NCI-H1092 (cell line): ENCODE results near the gene MRTFB.
A peak's percentile ranks its signal among the peaks of the same experiment; 100 is the strongest.
"Not testable (repeated sequence)": the region's sequence is repeated elsewhere in the genome, so short reads cannot be mapped to it uniquely, and the experiment has no call there.

Experiments
- DNase-seq: peaks from one replicate; lab custom pipeline; 2025; lab: John Stamatoyannopoulos, UW

Gene MRTFB

DNA sequence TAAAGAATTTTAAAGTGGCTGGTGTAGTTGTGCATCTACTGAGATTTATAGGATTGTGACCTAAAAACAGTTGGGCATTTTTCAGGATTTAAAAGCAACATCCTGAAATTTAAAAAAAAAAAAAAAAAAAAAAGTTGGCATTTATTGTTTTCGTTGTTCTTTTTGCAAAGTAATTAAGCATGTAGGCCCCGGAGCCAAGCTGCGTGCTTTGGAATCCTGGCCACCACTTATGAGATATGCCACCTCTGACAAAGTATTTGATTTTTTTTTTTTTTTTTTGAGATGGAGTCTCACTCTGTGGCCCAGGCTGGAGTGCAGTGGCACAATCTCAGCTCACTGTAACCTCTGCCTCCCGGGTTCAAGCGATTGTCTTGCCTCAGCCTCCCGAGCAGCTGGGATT, 112.8 kb downstream of the MRTFB start:
- not testable (repeated sequence) for DNase-seq

DNA sequence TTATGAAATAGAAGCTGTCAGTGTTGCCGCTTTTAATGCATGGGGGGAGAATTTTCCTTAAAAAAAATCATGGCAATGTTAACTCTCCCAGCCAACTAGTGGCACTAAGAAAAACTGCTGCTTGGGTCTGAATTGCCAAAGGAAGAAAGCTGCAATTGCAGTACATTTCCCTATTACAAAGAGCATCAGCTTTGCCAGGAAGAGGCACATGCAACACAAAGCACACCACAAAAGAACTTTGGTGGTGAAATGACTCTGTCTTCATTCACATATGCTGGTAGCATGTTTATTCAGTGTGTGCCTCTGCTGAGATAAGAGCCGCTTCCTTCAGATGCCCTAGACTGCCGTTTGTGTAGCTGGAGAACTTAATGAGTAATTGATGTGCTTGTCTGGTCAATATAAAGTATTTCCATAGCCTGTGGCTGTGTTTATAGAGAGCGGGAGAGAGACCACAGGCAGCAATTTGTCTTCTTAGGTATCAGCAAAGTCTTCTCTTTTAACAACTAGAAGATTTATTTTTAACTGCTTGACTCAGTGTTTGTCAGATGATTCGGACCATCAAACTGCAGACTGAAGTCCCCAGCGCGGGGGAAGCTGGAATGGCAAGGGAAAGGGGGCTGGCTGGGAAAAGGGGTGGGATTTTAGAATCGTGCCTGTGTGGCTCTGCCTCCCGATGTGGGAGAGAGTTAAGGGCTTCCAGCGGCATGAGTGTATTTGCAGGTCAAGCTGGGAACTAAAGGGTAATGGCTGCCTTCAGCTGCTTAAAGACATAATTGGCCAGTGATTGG, 115.1 kb downstream of the MRTFB start:
- peak; percentile 25 for DNase-seq

DNA sequence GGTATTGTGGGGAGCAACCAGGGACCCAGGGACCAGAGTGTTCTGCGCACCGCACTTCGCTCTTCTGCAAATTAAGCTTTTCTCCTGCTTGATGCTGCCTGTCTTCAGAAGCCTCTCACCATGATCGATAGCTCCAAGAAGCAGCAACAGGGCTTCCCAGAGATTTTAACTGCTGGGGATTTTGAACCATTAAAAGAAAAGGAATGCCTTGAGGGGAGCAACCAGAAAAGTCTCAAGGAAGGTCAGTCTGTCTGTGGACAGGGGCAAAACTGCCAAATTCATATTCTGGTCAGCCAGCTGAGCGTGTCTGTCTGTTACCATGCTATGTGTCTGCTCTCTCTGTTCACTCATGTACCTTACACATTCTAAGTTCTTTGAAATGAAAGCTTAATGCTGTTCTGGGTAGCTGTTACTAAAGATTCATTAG, 115.7 kb downstream of the MRTFB start:
- no peak for DNase-seq

DNA sequence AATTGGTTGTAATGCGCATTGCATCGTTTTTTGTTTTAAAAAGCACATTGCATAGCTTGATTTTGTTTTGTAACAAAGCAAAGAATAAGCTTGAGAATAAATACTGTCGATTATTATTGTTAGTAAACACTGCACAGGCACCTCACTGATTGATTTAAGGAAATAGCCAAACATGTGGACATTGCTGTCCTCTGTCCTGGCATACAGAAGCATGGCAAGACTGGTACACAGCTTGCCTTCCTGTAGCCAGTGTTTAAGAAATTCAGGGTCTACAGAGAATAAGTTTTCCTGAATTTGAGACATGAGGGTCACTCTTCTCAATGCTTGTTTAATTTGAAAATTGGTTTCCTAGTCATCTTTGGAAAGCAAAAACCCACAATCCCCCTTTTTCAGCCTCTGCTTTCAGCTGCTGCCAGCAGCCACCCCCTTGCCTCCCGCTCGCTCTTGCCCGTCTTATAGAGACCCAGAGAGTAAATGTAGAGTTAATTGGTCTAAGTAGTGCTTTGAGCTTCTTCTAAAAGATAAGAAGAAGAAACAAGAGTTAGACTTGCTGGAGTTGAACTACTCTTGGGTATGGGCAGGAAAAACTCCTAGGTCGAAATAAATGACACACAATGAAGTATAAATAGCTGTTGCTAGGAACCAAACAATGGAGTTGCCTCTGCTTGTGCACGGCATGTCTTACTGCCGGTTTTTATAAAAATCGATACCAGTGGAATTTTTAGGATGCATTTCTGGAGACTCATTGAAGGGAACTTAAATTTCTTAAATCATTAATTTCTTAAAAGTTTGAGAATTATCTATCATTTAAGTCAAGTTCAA, 116.6 kb downstream of the MRTFB start:
- no peak for DNase-seq

DNA sequence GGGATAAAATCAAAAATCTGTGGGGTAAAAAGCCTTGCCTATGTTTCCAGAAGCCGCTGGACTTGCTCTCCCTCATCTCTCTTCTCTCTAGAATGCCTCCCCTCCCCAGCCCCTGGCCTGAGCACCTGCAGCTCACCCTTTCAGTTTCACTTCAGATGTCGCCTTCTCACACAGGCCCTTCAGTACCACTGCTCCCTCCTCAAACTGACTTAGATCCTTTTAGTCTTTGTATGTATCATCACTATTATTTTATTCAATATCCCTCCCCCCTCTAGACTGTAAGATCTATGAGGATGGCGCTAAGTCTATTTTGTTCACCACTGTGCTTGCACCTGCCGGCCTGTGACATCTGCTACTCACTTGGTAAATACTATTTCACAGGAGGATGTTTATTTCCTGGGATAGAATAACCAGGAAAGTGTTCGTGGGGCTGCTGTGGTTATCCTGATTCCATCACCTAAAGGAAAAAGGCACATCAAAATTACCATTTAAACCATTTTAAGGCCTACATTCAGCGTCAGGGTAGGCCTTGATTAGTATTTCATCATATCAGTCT, 122.3 kb downstream of the MRTFB start:
- DNase-seq = peak; percentile 60

DNA sequence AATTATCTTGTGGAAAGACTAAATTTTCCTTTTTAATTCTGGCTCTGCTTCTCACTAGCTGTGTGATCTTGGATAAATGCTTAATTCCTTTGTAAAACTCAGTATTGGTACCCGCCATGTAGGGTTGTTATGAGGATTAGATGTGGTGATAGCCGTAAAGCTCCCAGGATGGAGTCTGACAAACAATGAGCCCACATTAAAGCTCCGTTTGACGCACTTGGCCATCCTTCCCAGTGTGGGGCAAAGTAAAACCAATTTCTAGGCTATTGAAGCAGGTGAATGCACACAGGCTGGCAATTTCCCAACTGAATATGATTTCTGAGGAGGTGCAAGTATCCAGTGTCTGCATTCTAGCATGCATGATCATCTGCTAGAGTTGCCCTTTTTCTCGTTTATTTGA, 123.6 kb downstream of the MRTFB start:
- DNase-seq = no peak

DNA sequence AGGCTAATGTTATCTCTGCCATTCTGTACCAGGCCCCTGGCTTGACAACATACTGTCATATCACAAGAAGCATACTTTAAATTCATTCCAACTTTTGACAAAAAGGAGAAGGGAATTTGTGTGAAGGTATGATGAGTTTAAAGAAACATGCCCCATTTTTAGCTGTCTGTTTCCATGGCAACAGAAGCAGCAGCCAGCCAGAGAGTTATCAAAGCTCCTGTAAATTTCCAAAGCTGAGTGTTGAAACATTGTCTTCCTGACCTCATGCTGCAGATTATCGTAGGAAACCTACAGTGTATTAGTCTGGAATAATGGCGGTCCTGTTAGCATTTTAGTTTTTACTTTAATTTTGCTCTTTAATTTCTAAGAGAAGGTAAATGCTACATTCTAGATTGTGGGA, 124.9 kb downstream of the MRTFB start:
- no peak for DNase-seq

DNA sequence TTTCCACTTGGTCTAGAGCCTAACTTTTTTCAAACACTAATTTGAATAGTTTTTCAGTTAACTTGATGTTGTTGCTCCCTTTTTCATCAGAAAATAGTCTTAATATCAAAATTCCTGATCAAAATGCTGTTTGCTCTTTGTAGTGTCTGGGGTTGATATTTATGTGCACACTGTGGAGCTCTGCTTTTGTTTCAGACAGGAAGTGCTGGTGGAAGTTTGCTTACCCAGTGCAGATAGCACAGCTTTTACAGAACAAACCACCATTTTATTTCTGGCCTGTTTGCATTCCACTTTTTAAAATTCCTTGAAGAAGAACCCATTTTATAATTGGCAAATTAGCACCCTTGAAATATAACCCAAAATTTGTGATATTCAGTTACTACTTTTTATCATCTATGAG, 125.4 kb downstream of the MRTFB start:
- DNase-seq = no peak

DNA sequence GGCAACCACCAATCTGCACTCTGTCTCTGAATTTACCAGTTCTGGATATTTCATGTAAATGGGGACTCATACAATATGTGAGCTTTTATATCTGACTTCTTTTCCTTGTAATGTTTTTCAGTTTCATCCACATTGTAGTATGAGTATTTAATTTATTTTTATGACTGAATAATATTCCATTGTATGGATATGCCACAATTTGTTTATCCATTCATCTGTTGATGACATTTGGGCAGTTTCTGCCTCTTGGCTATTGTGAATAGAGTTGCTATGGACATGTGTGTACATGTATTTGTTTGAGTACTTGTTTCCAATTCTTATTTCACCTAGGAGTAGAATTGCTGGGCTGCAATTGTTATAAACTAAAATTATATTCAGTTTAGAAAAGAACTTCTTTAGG, 126.9 kb downstream of the MRTFB start:
- no peak for DNase-seq

DNA sequence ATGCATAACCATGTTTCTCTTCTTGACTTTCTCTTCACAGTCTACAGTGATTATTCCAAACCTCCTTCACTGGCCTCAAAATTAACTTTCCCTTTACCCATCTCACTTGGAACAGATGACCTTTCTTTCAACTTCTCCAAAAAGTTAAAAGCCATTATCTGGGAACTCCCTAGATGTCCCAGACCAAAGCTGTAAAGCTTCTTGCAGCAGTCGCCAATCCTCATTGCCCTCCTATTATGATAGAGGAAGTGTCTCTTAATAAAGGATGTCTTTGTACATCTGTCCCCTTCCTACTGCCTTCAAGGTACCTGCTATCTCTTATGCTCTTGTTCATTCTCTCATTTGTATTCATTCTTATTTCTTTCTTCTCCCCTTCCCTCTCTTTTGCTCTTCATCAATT, 127.5 kb downstream of the MRTFB start:
- no peak for DNase-seq

DNA sequence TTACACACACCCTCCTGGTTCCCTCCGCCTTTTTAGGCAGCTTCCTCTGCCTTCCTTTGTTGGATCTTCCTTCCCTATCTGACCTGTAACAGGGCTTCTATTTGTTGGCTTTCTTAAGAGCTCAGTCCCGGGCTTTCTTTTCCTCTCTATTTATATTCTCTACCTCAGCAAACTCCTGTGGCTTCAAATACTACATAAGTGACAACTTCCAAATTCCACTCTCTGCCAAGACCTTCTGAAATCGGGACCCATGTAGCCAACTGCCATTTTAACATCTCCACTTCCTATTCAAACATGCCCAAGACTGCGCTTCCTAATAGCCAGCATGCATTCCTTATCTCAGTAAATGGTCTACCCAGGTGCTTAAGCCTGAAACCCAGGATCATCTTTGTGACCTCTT, 128.1 kb downstream of the MRTFB start:
- no peak for DNase-seq

DNA sequence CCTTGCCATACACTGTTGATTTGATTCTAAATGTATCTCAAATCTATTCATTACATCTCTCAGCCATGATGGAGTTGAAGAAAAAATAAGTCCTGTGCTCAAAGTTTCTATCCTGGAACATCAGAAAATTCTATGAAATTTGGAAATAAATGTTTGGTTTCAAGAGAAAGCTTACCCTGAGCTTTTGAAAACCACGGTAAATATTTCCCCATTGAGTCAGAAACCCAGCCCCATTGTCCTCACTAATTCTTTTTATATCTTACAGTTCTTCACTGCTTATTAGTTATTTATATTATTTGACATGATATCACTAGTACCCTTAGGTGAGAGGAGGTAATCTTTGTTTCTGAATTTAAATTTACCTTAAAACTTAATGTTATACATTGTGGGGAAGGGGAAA, 128.5 kb downstream of the MRTFB start:
- no peak for DNase-seq

DNA sequence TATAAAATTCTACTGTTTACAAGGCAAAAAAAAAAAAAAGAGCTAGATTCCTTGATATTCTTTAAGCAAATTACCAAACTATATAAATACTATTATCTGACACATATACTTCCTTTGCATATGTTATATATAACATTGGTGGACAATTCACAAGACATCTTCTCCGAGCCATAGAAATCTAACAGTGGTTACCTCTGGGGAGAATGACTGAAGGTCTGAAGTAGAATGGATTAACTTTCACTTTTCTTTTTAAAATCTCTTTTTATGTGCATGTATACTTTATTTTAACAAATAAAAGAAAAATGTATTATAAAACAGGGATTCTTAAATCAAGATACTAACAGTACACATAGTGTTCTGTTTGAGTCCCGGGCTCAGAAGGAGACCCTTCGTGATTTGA, 131.0 kb downstream of the MRTFB start:
- no peak for DNase-seq

DNA sequence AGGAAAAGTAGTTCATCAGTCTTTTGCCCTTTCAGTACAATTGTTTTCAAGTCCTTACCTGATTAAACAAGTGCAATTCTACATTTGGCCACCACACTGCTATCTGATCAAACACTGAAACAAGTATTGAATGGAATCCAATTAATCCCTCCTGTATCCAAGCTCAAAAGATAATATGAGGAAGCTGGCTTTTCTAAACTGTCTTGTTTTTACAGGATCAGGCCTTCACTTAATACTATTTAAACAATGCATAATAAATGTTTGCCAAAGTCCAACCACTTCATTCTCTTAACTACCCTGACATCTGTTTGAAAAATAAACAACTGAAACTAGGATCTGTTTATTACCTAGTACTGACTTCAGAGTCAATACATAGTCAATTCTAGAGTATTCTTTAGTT, 131.6 kb downstream of the MRTFB start:
- DNase-seq = peak; percentile 24

DNA sequence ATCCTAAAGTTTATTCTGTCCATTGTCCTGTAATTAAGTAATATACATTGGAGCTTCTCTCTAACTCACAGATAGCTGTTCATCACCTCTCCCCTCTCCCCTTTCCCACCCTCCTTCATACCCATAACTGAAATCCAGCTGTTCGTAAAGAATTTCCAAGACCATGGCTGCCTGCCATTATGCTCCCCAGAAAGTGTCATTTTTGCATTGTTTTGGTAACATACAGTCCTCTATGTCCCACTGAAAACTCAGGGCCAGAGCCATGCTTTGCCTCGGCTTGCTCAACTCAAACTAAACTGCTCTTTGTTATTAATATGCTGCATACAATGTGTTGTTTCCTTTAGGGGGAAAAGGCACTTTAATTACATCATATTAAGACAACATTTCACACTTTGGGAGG, 132.0 kb downstream of the MRTFB start:
- DNase-seq = no peak

DNA sequence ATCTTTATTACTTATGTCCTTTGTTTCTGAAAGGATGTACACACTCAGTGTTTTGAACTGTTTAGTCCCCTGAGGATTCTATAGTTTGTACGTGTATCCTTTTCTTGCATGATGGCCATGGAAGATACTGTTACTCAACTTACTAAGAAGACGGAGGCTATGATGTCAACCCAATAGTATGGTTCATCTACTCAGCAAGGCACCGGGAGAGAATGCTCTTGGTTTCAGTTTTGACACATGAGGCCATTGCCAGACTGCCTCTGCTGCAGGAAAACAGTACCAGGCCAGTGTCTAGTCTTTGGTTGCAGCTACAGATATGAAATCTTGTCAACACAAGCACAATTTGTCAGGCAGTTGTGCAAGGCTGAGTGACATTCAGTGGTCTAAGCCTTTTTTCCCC, 134.5 kb downstream of the MRTFB start:
- DNase-seq = no peak

DNA sequence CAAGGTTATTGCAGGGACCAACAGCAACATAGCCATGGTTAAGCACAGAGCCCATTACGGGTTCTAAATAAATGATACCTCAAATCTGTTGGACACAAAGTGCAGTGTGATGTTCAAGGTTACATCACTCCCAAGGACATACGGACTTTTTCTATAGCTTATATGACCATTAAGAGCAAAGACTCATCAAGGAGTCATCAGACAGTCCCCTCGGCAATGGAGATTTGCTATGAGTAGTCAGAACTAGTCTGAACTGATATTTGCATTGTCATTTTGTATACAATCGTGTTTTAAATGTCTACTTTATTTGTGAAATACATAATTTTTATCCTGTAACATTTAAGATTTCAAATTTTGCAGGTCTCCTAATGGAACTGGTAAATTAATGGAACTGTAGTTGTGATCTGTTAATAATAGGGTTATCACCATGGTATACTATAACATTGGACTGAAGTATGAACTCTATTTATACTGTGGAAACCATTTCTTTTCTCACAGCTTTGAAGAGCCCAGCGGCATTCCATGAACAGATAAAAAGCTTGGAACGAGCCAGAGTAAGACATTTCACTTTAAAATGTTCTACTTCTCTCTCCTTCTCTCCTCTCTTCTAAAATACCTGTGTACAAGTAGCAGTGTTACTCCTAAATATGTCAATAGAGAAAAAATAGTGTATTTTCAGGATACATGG, 140.9 kb downstream of the MRTFB start:
- DNase-seq = no peak

DNA sequence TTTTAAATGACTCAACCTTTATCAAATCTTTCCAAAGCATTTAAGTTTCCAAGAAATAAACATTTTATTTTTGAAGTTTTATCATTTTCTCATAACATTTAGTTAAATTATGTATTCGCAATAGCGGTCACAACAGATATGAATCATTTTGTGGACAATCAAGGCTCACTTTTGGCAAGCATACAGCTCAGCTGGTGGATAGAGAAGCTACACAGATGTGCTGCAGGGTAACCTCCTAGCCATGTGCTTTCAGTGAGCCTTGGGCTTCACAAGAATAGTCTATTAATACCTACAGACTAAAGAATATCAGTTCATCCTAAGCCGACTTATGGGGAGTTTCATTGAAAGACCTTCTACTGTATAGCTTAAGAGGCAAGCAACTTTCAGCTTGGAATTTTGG, 144.8 kb downstream of the MRTFB start:
- DNase-seq = no peak

DNA sequence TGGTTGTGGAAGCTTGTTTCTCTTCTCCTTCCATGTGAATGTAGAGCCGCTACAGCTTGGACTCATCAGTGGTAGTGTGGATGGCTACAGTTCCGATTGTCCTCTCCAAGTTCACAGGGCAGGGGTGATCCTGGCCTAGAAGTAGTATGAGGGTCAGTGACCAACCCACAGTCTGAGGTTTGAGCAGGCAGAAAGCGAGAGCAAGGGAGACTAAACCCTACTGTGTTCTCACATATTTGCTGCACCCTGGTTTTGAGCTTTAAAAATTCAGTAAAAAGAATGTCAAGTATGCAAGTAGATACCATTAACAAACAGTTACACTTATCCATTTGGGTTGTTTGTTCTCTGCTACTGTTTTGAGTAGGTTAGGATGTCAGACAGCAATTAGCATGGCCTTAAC, 148.9 kb downstream of the MRTFB start:
- no peak for DNase-seq

DNA sequence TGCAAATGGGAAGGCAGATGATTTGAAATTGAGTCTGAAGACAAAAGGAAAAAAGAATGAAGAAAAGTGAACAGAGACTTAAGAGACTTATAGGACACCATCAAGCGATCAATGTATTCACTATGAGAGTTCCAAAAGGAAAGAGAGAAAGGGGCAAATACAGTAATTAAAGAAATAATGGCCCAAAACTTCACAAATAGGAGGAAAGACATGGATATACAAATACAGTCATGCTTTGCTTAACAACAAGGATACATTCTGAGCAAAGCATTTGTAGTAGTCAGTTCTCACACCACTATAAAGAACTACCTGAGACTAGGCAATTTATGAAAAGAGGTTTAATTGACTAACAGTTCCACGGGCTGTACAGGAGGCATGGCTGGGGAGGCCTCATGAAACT, 152.5 kb downstream of the MRTFB start:
- no peak for DNase-seq

DNA sequence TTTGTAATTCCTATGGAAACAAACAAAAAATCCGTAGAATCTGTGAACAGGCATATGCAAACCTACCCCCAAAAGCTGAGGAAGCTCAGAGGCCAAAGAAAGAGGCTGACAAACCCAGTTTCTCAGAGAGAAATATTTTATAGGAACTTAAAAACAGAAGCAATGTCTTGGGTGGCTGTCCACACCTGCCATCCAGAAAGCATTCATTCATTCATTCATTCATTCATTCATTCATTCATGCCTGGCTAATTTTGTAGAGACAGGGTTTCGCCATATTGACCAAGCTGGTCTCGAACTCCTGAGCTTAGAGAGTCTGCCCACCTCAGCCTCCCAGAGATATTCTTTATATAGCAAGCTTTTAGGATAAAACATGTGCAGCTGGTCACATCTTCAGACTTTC, 154.3 kb downstream of the MRTFB start:
- DNase-seq = no peak

DNA sequence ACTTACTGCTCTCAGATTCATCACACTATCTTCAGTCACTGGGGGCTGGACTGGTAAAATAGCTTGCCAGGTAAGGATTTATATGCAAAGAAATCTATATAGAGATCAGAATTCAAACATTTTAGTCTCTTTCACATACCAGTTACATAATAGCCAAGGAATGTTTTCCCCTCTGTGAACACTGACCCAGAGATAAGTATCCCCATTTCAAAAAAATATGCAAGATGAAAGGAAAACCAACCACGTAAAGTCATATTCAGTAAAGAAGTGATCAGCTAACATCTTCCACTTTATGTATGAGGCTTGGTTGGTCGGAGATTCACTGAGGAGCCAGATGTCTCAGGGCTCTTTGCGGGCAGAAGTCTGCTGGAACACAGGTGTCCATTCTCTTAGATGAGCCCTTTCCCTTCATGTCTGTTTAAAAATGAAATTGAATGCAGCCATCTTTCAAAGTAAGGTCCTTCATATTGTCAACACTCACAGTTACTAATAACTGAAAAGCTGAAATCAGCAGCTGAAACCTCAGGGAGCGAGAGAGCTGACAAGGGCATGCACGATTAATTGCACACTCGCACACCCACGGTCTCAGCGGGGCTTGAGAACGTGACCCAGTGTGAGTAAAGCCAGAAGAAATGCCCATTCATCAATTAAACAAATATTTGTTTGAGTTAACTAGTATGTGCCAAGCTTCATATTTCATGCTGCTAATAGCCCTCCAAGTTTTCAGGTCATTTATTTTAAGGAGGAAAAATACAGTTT, 161.2 kb downstream of the MRTFB start:
- DNase-seq = peak; percentile 4
